Adrenal gland (tissue), 12 donors: ENCODE measurements around the gene WDFY4. TPM values are rescaled to one million over a fixed set of nuclear protein-coding genes. Genes with fewer than 3 reads are reported as not detected.

ENCODE experiments used
- DNase-seq, 7 donors: peaks; one replicate each; pipeline ENCODE4 v3.0.0-alpha.2; 2019 to 2020
- H3K27ac ChIP-seq, 5 donors: fragments of 200-600 bp; sonication (generic) in 4 of 5; 1 replicate in 3 of 5; 2 replicates in 2 of 5; pipeline versions ENCODE4 v1.5.1 to v1.8.0; 2016 to 2020; ENCODE audit warnings: mild to moderate bottlenecking in 1 of 5
- H3K27me3 ChIP-seq: fragments of 200-600 bp; 2 replicates; pipeline ENCODE4 v1.8.0; 2021
- H3K36me3 ChIP-seq, 2 donors: fragments of 200-600 bp; replicated peaks in 1 of 2; 1 replicate in 1 of 2; 2 replicates in 1 of 2; pipeline versions ENCODE4 v1.5.1 to v1.8.0; 2018 to 2022
- H3K4me1 ChIP-seq, 2 donors: fragments of 200-600 bp; replicated peaks in 1 of 2; 1 replicate in 1 of 2; 2 replicates in 1 of 2; pipeline versions ENCODE4 v1.5.1 to v1.8.0; 2018 to 2021
- H3K4me3 ChIP-seq, 4 donors: fragments of 200-600 bp; sonication (generic) in 3 of 4; one replicate each; pipeline ENCODE4 v1.5.1; 2016 to 2018
- H3K9me3 ChIP-seq, 3 donors: fragments of 200-600 bp; sonication (generic) in 1 of 3; replicated peaks in 1 of 3; 1 replicate in 2 of 3; 2 replicates in 1 of 3; pipeline versions ENCODE4 v1.5.1 to v1.8.0; 2016 to 2021
- CTCF ChIP-seq, 6 experiments: fragments of 450-650 bp in 4 of 6; fragments of 200-600 bp in 2 of 6; sonication (generic) in 1 of 6; IDR thresholded peaks; 1 replicate in 5 of 6; 2 replicates in 1 of 6; pipeline versions ENCODE4 v1.5.1 to v1.8.0; 2016 to 2021; ENCODE audit warnings: antibody characterized with exemption in 6 of 6, mild to moderate bottlenecking in 2 of 6, moderate library complexity in 1 of 6
- POLR2A ChIP-seq, 2 donors: fragments of 450-650 bp; IDR thresholded peaks; one replicate each; pipeline ENCODE4 v1.6.1; 2017; ENCODE audit warnings: antibody characterized with exemption in 2 of 2, mild to moderate bottlenecking in 2 of 2, moderate library complexity in 1 of 2
- WGBS, 4 donors: extraction: QIAGEN DNeasy Blood & Tissue Kit in 2 of 4; methylation state at CpG; one replicate each; pipeline versions ENCODE4 v1.1.5 to v1.1.7; 2013 to 2017; 5-methylcytosine and 5-hydroxymethylcytosine counted together
- intact Hi-C, 2 donors: fragments of 100-400 bp; cut with DNase I; formaldehyde crosslinking; loops; one replicate each; pipeline versions ENCODE4 v1.14.1 to v1.15.0; 2022 to 2023
- polyA plus RNA-seq, 3 donors: library from polyadenylated mRNA; stranded (reverse); fragments of 200-250 nt in 2 of 3; fragments of 350-450 nt in 1 of 3; fragmentation: Illumina TruSeq in 1 of 3; extraction: RNeasy Lipid Tissue Mini Kit (QIAGEN cat#74804) in 1 of 3; gene quantifications; one replicate each; pipeline ENCODE4 v1.2.3, GENCODE V29; 2013 to 2014
- total RNA-seq, 9 donors: library from RNA; depleted of rRNA in 4 of 9; stranded (reverse); fragments of >200 nt in 4 of 9; fragments of 120-200 nt in 1 of 9; fragmentation: NEBNext Ultra II Directional in 1 of 9; extraction: Animal tissue kit (Norgen Biotek cat#: 25700) in 1 of 9; gene quantifications; one replicate each; pipeline versions ENCODE4 v1.1.0 to v1.2.4, GENCODE V29; 2013 to 2023
- donor health status: healthy with polysubstance abuse.
- donor health status: Bipolar disorder and iron deficiency.
- donor health status: DM: yes; HTN: yes; CAD: no.
- donor health status: DM: no; HTN: no; CAD: no.
- donor health status: DM: no; HTN: no; CAD: no.
- donor health status: DM: yes; HTN: yes; CAD: no.

WDFY4 gene
- total and polyA plus RNA-seq, 12 donors: 0.61 to 9.9 (median 5.7) TPM

DNA sequence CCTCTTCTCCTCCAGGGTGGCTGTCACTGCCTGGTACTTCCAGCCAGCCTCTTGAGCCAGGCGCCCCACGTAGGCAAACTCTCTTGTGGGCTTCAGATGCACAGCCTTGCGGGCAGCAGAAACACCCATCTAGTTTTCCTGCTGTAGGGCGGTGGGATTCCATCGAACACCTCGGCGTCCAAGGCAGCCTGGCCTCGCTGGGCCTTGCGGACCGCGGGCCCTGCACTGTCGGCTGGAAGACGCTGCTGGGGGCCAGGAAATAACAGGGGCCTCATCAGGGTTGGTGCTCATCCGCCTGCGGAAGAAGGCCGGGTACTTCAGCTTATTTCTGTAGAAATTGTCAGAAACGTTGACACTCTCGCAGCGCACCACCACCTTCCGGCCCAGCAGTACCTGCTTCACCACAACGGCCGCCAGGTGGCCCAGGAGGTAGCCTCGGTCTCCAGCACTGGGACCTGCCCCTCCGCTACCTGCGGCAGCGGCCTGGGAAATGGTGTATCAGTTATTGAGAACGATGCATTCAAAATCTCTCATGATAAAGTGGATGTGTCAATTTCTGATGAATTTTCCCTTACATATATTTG lies 61.1 kb downstream of the WDFY4 start:
- H3K27ac ChIP-seq: no peak overlapping the region
- no peaks in the 10 kb centered on the region for H3K4me1 ChIP-seq
- no peak overlapping the region for H3K4me3 ChIP-seq
- DNase-seq: no peak
- no peaks in the 10 kb centered on the region for H3K27me3 ChIP-seq
- no peaks in the 10 kb centered on the region for H3K36me3 ChIP-seq
- no peak for TF ChIP-seq CTCF (IDR thresholded peaks at IDR 0.05)
- no peak for TF ChIP-seq POLR2A (IDR thresholded peaks at IDR 0.05)
- H3K9me3 ChIP-seq: peaks cover 0 to 14% (median 0%) of the 10 kb centered on the region in 3 donors
- intact Hi-C loops: no loop called here
- WGBS, 4 donors: 69 to 74% (median 72%) methylated on average over 27 of the region's 27 CpGs

- TF ChIP-seq CTCF (IDR thresholded peaks at IDR 0.05): no peak
- no peak for TF ChIP-seq POLR2A (IDR thresholded peaks at IDR 0.05)
- WGBS, 4 donors: 57 to 79% (median 75%) methylated on average over 3 to 4 of the region's 4 CpGs
- no peaks in the 10 kb centered on the region for H3K4me1 ChIP-seq
- peaks cover 0 to 14% (median 0%) of the 10 kb centered on the region in 3 donors for H3K9me3 ChIP-seq
- no peak for DNase-seq
- H3K27me3 ChIP-seq: no peaks in the 10 kb centered on the region
- H3K27ac ChIP-seq: no peak overlapping the region
- H3K4me3 ChIP-seq: no peak overlapping the region
- intact Hi-C loops: no loop called here
- H3K36me3 ChIP-seq: no peaks in the 10 kb centered on the region
Measured at GRCh38 chr10:48748573-48748972, 63.9 kb downstream of the WDFY4 start.

DNA sequence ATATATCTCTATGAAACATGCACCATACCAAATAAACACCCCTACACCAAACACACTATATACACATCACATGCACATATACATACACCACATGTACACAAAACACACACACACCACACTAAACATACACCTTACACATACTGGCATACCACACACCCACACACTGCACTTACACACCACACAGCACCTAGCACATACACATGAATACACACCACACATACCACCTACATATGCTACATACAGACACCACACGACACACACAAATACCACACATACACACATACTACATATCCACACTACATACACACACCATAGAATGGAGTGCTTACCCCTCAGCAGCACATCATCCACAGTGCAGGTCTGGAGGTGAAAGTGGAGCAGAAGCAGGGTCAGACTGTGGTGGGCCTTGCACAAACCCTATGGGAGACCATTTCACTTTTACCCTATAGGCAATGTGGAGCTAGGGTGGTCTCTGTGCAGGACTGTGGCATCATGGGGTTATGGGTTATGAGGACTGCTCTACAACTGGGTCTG lies 64.6 kb downstream of the WDFY4 start:
- intact Hi-C loops: no loop called here
- H3K36me3 ChIP-seq: no peaks in the 10 kb centered on the region
- H3K27ac ChIP-seq: no peak overlapping the region
- TF ChIP-seq CTCF (IDR thresholded peaks at IDR 0.05) (no peak), POLR2A (IDR thresholded peaks at IDR 0.05) (no peak)
- no peak for DNase-seq
- H3K9me3 ChIP-seq: peaks cover 0 to 14% (median 0%) of the 10 kb centered on the region in 3 donors
- H3K4me1 ChIP-seq: no peaks in the 10 kb centered on the region
- no peaks in the 10 kb centered on the region for H3K27me3 ChIP-seq
- no peak overlapping the region for H3K4me3 ChIP-seq
- 90 to 100% (median 94%) methylated on average over 1 of the region's 1 CpG for WGBS, 4 donors

GRCh38 chr10:48750019-48750418 lies 65.3 kb downstream of the WDFY4 start:
- 37 to 63% (median 55%) methylated on average over 1 of the region's 1 CpG for WGBS, 4 donors
- no peak overlapping the region for H3K27ac ChIP-seq

More at GRCh38 chr10:48750019-48750418, 65.3 kb downstream of the WDFY4 start:
- intact Hi-C loops: no loop called here
- Histone ChIP-seq H3K27me3 (no peaks in the 10 kb centered on the region), H3K4me3 (no peak overlapping the region), H3K4me1 (no peaks in the 10 kb centered on the region), H3K9me3 (peaks cover 0 to 14% (median 0%) of the 10 kb centered on the region in 3 donors), H3K36me3 (no peaks in the 10 kb centered on the region)
- TF ChIP-seq CTCF (IDR thresholded peaks at IDR 0.05): no peak
- TF ChIP-seq POLR2A (IDR thresholded peaks at IDR 0.05): no peak
- DNase-seq: no peak
